Measurements from ENCODE around the gene AP2A2. TPM values are rescaled to one million over a fixed set of nuclear protein-coding genes. Genes with fewer than 3 reads are reported as not detected.

Gene AP2A2
- total RNA-seq, 1 donor from 2014 or later = 105 TPM

DNA sequence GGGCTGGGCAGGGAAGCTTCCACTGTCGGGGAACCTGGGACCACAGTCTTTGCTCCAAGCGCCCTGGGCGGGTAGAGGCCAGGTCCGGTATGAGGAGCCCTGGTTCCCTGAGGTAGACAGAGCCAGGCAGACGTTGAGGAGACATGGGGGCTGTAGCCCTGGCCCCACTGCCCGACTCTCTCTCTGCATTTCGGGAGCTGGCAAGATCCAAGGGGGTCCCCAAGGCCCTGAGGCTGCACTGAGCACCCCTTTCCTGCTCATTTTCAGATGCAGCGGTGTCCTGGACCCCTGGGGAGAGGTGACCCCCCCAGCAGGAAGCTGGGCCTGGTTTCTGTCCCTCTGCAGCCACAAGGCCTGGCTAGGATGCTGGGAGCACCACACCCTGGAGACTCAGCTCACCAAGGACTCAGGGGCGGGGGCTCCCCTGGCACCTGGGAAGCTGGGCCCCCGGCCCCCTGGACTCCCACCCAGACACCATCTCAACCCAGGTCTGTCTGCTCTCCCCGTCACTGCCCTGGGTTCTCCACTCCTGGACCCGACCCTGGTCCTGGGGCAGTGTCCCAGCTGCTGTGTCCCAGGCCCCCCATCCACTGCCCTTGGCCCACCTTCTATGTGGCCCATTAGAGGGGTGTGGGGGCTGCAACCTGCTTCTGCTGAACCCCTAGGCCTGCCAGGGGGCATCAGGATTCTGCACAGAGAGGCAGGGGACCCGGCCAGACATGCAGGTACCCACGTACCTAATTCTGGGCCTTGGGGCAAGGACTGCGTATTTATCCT lies 125.9 kb downstream of the AP2A2 start:
- no peak overlapping the region for H3K27ac Mint-ChIP-seq (ENCODE audit: unreplicated experiment)
- FAIRE-seq (no peak), DNase-seq (ENCODE audit: low read depth) (no peak)
- Histone ChIP-seq H3K4me1 (ENCODE audit: insufficient read depth, low read length) (no peaks in the 10 kb centered on the region), H3K27me3 (ENCODE audit: insufficient read depth, low read length) (peaks cover 13% of the 10 kb centered on the region), H3K4me3 (ENCODE audit: insufficient read depth, low read depth, low read length) (no peak overlapping the region), H3K27ac (ENCODE audit: low read depth, low read length) (no peak overlapping the region), H3K36me3 (ENCODE audit: insufficient read depth, low read length) (no peaks in the 10 kb centered on the region), H3K9ac (ENCODE audit: low read length) (no peak overlapping the region), H2AFZ (ENCODE audit: low read depth, low read length) (no peak overlapping the region), H3K4me2 (ENCODE audit: low read length) (no peak overlapping the region), H3K9me3 (ENCODE audit: insufficient read depth, low read depth, low read length) (no peaks in the 10 kb centered on the region), H4K20me1 (ENCODE audit: insufficient read depth, low read length) (no peaks in the 10 kb centered on the region), H3K79me2 (ENCODE audit: insufficient read depth, low read length) (no peaks in the 10 kb centered on the region)
- H3K36me3 Mint-ChIP-seq (ENCODE audit: low read depth, unreplicated experiment) = peaks cover 4% of the 10 kb centered on the region
- no peaks in the 10 kb centered on the region for H3K9me3 Mint-ChIP-seq (ENCODE audit: unreplicated experiment)
- no peaks in the 10 kb centered on the region for H3K4me1 Mint-ChIP-seq (ENCODE audit: low read depth, unreplicated experiment)
- no peak for TF ChIP-seq EZH2 (IDR thresholded peaks at IDR 0.05; ENCODE audit: insufficient read depth, low read length)
- TF ChIP-seq, protein P1, sequence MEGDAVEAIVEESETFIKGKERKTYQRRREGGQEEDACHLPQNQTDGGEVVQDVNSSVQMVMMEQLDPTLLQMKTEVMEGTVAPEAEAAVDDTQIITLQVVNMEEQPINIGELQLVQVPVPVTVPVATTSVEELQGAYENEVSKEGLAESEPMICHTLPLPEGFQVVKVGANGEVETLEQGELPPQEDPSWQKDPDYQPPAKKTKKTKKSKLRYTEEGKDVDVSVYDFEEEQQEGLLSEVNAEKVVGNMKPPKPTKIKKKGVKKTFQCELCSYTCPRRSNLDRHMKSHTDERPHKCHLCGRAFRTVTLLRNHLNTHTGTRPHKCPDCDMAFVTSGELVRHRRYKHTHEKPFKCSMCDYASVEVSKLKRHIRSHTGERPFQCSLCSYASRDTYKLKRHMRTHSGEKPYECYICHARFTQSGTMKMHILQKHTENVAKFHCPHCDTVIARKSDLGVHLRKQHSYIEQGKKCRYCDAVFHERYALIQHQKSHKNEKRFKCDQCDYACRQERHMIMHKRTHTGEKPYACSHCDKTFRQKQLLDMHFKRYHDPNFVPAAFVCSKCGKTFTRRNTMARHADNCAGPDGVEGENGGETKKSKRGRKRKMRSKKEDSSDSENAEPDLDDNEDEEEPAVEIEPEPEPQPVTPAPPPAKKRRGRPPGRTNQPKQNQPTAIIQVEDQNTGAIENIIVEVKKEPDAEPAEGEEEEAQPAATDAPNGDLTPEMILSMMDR (IDR thresholded peaks at IDR 0.05; ENCODE audit: insufficient read depth, low read depth, low read length) = no peak
- no peak overlapping the region for H3K4me3 Mint-ChIP-seq (ENCODE audit: unreplicated experiment)
- peaks cover 24% of the 10 kb centered on the region for H3K27me3 Mint-ChIP-seq (ENCODE audit: low read depth, unreplicated experiment)

DNA sequence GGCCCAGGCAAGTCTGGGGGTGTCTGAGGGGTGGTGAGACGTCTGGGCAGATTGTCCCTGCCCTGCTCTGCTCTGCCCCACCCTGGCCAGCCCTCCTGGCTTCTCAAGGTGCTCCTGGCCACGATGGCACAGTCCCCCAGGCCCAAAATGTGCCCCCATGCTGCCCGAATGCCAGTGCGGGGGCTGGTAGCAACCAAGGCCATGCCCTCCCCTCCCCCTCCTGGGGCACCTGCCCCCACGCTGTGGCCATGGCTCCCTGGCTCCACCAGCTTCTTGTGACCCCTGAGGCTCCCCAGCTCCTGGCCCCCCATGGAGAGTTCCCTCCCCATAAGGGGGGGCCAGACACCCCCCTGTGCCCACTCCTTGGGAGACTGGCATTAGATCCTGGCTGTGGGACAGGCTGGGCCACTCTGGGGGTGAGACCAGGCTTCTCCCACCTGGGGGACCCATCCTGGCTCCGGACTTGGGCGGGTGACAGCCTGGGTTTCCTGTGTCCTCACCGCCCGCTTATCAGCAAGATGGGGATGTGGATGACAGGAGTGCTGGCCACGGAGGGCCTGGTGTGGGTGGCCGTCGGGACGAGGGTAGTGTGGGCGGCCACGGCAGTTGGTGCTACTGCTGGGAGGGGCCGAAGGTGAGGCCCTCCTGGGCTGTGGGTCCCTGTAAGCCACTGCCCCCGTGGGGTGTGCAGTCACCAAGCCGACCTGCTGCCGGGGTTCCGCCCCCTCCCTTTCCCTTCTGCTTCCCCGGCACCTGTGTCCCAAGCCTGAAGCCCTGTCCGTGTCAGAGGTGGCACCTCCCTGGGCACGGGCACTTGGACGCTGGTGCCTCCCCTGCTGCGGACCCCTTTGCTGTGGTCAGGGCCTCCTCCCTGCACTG lies 126.7 kb downstream of the AP2A2 start:
- Histone ChIP-seq H4K20me1 (ENCODE audit: insufficient read depth, low read length) (no peaks in the 10 kb centered on the region), H3K4me1 (ENCODE audit: insufficient read depth, low read length) (no peaks in the 10 kb centered on the region), H3K4me2 (ENCODE audit: low read length) (no peak overlapping the region), H3K9me3 (ENCODE audit: insufficient read depth, low read depth, low read length) (no peaks in the 10 kb centered on the region), H3K4me3 (ENCODE audit: insufficient read depth, low read depth, low read length) (no peak overlapping the region), H3K79me2 (ENCODE audit: insufficient read depth, low read length) (no peaks in the 10 kb centered on the region), H3K36me3 (ENCODE audit: insufficient read depth, low read length) (no peaks in the 10 kb centered on the region), H3K27ac (ENCODE audit: low read depth, low read length) (no peak overlapping the region), H2AFZ (ENCODE audit: low read depth, low read length) (no peak overlapping the region), H3K9ac (ENCODE audit: low read length) (no peak overlapping the region), H3K27me3 (ENCODE audit: insufficient read depth, low read length) (peaks cover 12% of the 10 kb centered on the region)
- H3K27me3 Mint-ChIP-seq (ENCODE audit: low read depth, unreplicated experiment) = peaks cover 21% of the 10 kb centered on the region
- FAIRE-seq (no peak), DNase-seq (ENCODE audit: low read depth) (no peak)
- peaks cover 4% of the 10 kb centered on the region for H3K36me3 Mint-ChIP-seq (ENCODE audit: low read depth, unreplicated experiment)
- H3K27ac Mint-ChIP-seq (ENCODE audit: unreplicated experiment) = no peak overlapping the region
- no peaks in the 10 kb centered on the region for H3K4me1 Mint-ChIP-seq (ENCODE audit: low read depth, unreplicated experiment)
- TF ChIP-seq, protein P1 (IDR thresholded peaks at IDR 0.05; ENCODE audit: insufficient read depth, low read depth, low read length) = no peak
- TF ChIP-seq EZH2 (IDR thresholded peaks at IDR 0.05; ENCODE audit: insufficient read depth, low read length) = no peak
- no peaks in the 10 kb centered on the region for H3K9me3 Mint-ChIP-seq (ENCODE audit: unreplicated experiment)
- no peak overlapping the region for H3K4me3 Mint-ChIP-seq (ENCODE audit: unreplicated experiment)
